Left renal pelvis (tissue), 4 donors: ENCODE results near the gene RNU7-1. TPM values are rescaled to one million over a fixed set of nuclear protein-coding genes. Genes with fewer than 3 reads are reported as not detected.

Experiments
- DNase-seq, 4 donors: peaks; one replicate each; pipeline ENCODE4 v3.0.0-alpha.2; 2013; ENCODE audit warnings: low read depth in 4 of 4, low spot score in 3 of 4
- polyA plus RNA-seq, 4 donors: library from polyadenylated mRNA; unstranded; fragments of 120-200 nt; gene quantifications; one replicate each; pipeline ENCODE4 v1.2.1, GENCODE V29; 2013; ENCODE audit not compliant: insufficient read length in 4 of 4

Gene RNU7-1
- polyA plus RNA-seq, 4 donors: not detected

GRCh38 chr12:6962285-6963015 lies 18.8 kb downstream of the RNU7-1 start:
- DNase-seq: no peak

- DNase-seq: no peak
These were observed 19.6 kb downstream of the RNU7-1 start for GRCh38 chr12:6963016-6963731.

GRCh38 chr12:6963791-6964413 lies 20.3 kb downstream of the RNU7-1 start:
- DNase-seq: no peak

- DNase-seq: no peak
These were observed 21.0 kb downstream of the RNU7-1 start for GRCh38 chr12:6964605-6965025.

- peak in 2 of 4 donors; percentile 64 to 79 for DNase-seq
These were observed 21.5 kb downstream of the RNU7-1 start for GRCh38 chr12:6965026-6965661.

- DNase-seq: no peak
These were observed 22.1 kb downstream of the RNU7-1 start for GRCh38 chr12:6965714-6966113.

GRCh38 chr12:6966351-6966750 lies 22.7 kb downstream of the RNU7-1 start:
- no peak for DNase-seq

GRCh38 chr12:6967651-6968100 lies 24.1 kb downstream of the RNU7-1 start:
- DNase-seq: no peak

- DNase-seq: no peak
These were observed 24.8 kb downstream of the RNU7-1 start for GRCh38 chr12:6968426-6968825.

GRCh38 chr12:6970096-6970527 lies 26.5 kb downstream of the RNU7-1 start:
- no peak for DNase-seq

- no peak for DNase-seq
These were observed 30.6 kb downstream of the RNU7-1 start for GRCh38 chr12:6974180-6974579.

GRCh38 chr12:6975297-6976032 lies 31.8 kb downstream of the RNU7-1 start:
- no peak for DNase-seq

GRCh38 chr12:6977653-6978052 lies 34.0 kb downstream of the RNU7-1 start:
- DNase-seq: no peak

- no peak for DNase-seq
These were observed 34.6 kb downstream of the RNU7-1 start for GRCh38 chr12:6978188-6978587.

GRCh38 chr12:6978611-6979011 lies 35.0 kb downstream of the RNU7-1 start:
- DNase-seq: no peak

GRCh38 chr12:6979021-6979420 lies 35.4 kb downstream of the RNU7-1 start:
- no peak for DNase-seq

- DNase-seq: no peak
These were observed 35.8 kb downstream of the RNU7-1 start for GRCh38 chr12:6979453-6979852.

- no peak for DNase-seq
These were observed 36.5 kb downstream of the RNU7-1 start for GRCh38 chr12:6980075-6980474.

- no peak for DNase-seq
These were observed 37.1 kb downstream of the RNU7-1 start for GRCh38 chr12:6980740-6981139.
